A673 (cell line): Measurements from ENCODE around the gene SCAANT1.

Experiments used
- EZH2 ChIP-seq: fragments of 200-600 bp; sonication (generic); IDR thresholded peaks from 2 replicates; pipeline ENCODE4 v1.6.1; 2017; ENCODE audit warnings: borderline replicate concordance, low read depth, mild to moderate bottlenecking, mixed read lengths, antibody characterized with exemption, low read length; ENCODE audit not compliant: poor library complexity, severe bottlenecking
- TF ChIP-seq, protein P1 (sequence below): fragments of 300-800, 200-600 bp; sonication (generic); conservative IDR thresholded peaks from 2 replicates; pipeline ENCODE4 v1.5.1; 2017; ENCODE audit warnings: low read depth, mild to moderate bottlenecking, antibody characterized with exemption, low read length, moderate library complexity, mixed read lengths

DNA sequence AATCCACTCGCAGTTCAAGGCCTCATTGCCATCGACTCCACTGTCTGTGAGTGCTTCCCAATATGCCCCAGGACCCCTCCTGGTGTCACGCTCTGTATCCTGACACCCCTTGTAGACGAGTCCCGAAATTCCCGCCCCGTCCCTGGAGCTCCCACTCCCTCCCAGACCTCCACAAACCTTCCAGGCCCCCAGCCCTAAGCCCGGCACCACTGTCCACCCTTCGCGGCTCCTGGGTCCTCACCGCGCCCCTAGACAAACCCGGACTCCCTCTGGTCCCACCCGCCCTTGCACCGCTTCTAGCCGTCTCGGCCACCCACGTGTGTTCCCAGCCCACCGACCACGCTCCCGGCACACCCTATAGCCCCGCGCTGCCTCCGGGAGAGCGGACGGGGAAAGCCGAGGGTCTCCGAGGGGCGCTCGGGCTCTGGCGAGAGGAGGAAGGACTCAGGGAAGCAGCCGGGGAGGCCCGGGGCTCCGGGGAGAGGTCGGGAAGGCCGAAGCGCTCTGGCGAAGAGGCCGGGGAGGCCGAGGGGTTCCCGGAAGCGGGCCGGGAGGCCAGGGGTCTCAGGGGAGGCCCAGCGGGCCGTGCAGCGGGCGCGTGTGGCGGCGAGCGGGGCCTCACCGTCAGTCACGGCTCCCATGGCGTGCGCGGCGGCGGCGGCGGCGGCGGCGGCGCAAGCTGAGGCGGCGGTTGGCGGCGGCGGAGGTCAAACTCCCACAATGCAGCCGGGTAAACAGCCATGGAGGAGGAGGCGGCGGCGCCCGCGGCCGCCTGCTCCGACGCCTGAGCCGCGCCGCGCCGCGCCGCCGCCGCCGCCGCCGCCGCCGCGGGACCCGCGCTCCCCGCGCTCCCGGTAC lies 48.8 kb downstream of the SCAANT1 start, which contains the start of the genes ATXN7 and THOC7:
- TF ChIP-seq, protein P1, sequence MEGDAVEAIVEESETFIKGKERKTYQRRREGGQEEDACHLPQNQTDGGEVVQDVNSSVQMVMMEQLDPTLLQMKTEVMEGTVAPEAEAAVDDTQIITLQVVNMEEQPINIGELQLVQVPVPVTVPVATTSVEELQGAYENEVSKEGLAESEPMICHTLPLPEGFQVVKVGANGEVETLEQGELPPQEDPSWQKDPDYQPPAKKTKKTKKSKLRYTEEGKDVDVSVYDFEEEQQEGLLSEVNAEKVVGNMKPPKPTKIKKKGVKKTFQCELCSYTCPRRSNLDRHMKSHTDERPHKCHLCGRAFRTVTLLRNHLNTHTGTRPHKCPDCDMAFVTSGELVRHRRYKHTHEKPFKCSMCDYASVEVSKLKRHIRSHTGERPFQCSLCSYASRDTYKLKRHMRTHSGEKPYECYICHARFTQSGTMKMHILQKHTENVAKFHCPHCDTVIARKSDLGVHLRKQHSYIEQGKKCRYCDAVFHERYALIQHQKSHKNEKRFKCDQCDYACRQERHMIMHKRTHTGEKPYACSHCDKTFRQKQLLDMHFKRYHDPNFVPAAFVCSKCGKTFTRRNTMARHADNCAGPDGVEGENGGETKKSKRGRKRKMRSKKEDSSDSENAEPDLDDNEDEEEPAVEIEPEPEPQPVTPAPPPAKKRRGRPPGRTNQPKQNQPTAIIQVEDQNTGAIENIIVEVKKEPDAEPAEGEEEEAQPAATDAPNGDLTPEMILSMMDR = no peak
- no peak for TF ChIP-seq EZH2
